ENCODE data around the gene TRAK1. TPM values are rescaled to one million over a fixed set of nuclear protein-coding genes. Genes with fewer than 3 reads are reported as not detected.
A peak's percentile ranks its signal among the peaks of the same experiment; 100 is the strongest.

TRAK1 gene
- total and polyA plus RNA-seq, 10 of the 15 experiments (the other 5 are each of a cell fraction or from before 2014, with no cell fraction given): 6.6 to 46.2 (median 23.7) TPM

- DNase-seq (ENCODE audit: low read depth, low spot score): no peak
- WGBS (ENCODE audit: insufficient coverage, insufficient replicate concordance, low lambda C conversion rate, missing lambda C conversion rate): 27% methylated on average over 8 of the region's 11 CpGs
- in situ Hi-C loops (cut with MboI) (no loop called here), intact Hi-C loops (cut with micrococcal nuclease; ENCODE audit: unreplicated experiment) (loop anchor here (1.0 to 10.0 kb wide), 5 partner anchors 37 to 296 kb away; partner anchors contain the start of gene ULK4)
- TF ChIP-seq CTCF (IDR thresholded peaks at IDR 0.05 in 2 of 3, conservative IDR thresholded peaks at IDR 0.05 in 1 of 3; ENCODE audit: control insufficient read depth in 2 of 3, extremely low read depth in 1 of 3, insufficient read depth in 1 of 3, low read depth in 3 of 3, low read length in 3 of 3) (peak; percentile 75 to 91 (median 79)), CHD1 (IDR thresholded peaks at IDR 0.05; ENCODE audit: low read depth, low read length) (no peak), RAD21 (IDR thresholded peaks at IDR 0.05; ENCODE audit: insufficient read depth, low read depth, low read length) (peak; percentile 79), POU2F2 (IDR thresholded peaks at IDR 0.05; ENCODE audit: borderline replicate concordance, low read depth, low read length) (peak; percentile 89; the same call in 2 of the 3 replicates), CEBPZ (IDR thresholded peaks at IDR 0.05; ENCODE audit: low read depth, low read length) (no peak), ETV6 (conservative IDR thresholded peaks at IDR 0.05 in 1 of 2, IDR thresholded peaks at IDR 0.05 in 1 of 2; ENCODE audit: borderline replicate concordance in 1 of 2, low read depth in 1 of 2) (no peak), YY1 (IDR thresholded peaks at IDR 0.05; ENCODE audit: low read depth, low read length) (peak; percentile 72), PAX5 (IDR thresholded peaks at IDR 0.05; ENCODE audit: borderline replicate concordance, low read depth, low read length) (no peak), SMC3 (IDR thresholded peaks at IDR 0.05; ENCODE audit: borderline replicate concordance, low read length) (peak; percentile 65), RUNX3 (IDR thresholded peaks at IDR 0.05; ENCODE audit: low read length) (peak; percentile 22; the same call in 1 of the 2 replicates), POLR2A (IDR thresholded peaks at IDR 0.05; ENCODE audit: low read depth, low read length) (peak; percentile 21; the same call in 1 of the 2 replicates), CHD2 (IDR thresholded peaks at IDR 0.05; ENCODE audit: borderline replicate concordance, low read depth, low read length) (no peak)
- no peak overlapping the region for H2AFZ ChIP-seq (ENCODE audit: control insufficient read depth, low read depth, low read length)
- ATAC-seq: peak; percentile 47
- H3K9ac ChIP-seq (ENCODE audit: control insufficient read depth, insufficient read depth, low read length): no peak overlapping the region
- H3K27ac ChIP-seq (ENCODE audit: control insufficient read depth, insufficient read depth): peak overlapping the region; percentile 81; the same call in 1 of the 2 replicates
- ChIA-PET SMC1A (ENCODE audit: uncharacterized antibody, unreplicated experiment) (interaction anchor here (0.5 to 6.1 kb wide), 27 partner anchors 10 to 639 kb away, joined by 3 to 105 read pairs (median 5); no protein-coding TSS in a partner anchor), POLR2A (interaction anchor here (0.6 to 2.0 kb wide), 4 partner anchors 57 to 73 kb away, joined by 3 to 6 read pairs (median 4); no protein-coding TSS in a partner anchor), CTCF (interaction anchor here (0.5 to 7.7 kb wide), 58 partner anchors 9 to 625 kb away, joined by 3 to 159 read pairs (median 5); partner anchors contain the start of gene TRAK1), RAD21 (ENCODE audit: unreplicated experiment) (interaction anchor here (0.6 to 3.4 kb wide), 26 partner anchors 9 to 296 kb away, joined by 3 to 64 read pairs (median 4); no protein-coding TSS in a partner anchor)
- no peaks in the 10 kb centered on the region for H3K9me3 ChIP-seq (replicated peaks; ENCODE audit: control insufficient read depth, insufficient read depth, low read length)
- H3K27me3 ChIP-seq (replicated peaks in 1 of 2; ENCODE audit: control insufficient read depth in 2 of 2, insufficient read depth in 2 of 2, low read length in 1 of 2): no peaks in the 10 kb centered on the region
- no peak overlapping the region; the same call in 1 of the 2 replicates for H3K4me2 ChIP-seq (ENCODE audit: control insufficient read depth, insufficient read depth)
- no TSS peak for BruUV-seq (replicated peaks)
- peaks cover 13% of the 10 kb centered on the region for H3K79me2 ChIP-seq (ENCODE audit: control insufficient read depth, insufficient read depth, low read length)
- peaks cover 50% of the 10 kb centered on the region for H3K4me1 ChIP-seq (ENCODE audit: control insufficient read depth, insufficient read depth, low read length)
- H3K4me3 ChIP-seq: no peak overlapping the region
- no peaks in the 10 kb centered on the region for H4K20me1 ChIP-seq (ENCODE audit: control insufficient read depth, insufficient read depth)
- peaks cover 0 to 11% of the 10 kb centered on the region in 2 experiments; a peak in 3 of 4 replicates for H3K36me3 ChIP-seq (ENCODE audit: control insufficient read depth in 2 of 2, insufficient read depth in 2 of 2, low read length in 1 of 2)
- peak; percentile 80 for FAIRE-seq
These were observed 99.7 kb downstream of the TRAK1 start for GRCh38 chr3:42190701-42191442.

All from GM12878 (cell line).